Prostate gland (tissue), 2 donors: Measurements from ENCODE around the gene DICER1. TPM values are rescaled to one million over a fixed set of nuclear protein-coding genes. Genes with fewer than 3 reads are reported as not detected.

Source experiments
- DNase-seq: peaks from one replicate; pipeline ENCODE4 v3.0.0-alpha.2; 2019; ENCODE audit warnings: low spot score
- H3K27ac ChIP-seq, 2 donors: fragments of 200-600 bp; sonication (generic); 2 replicates each; pipeline ENCODE4 v1.5.1; 2017 to 2019
- H3K27me3 ChIP-seq: fragments of 200-600 bp; sonication (generic); replicated peaks from 2 replicates; pipeline ENCODE4 v1.5.1; 2019; ENCODE audit not compliant: insufficient read depth
- H3K36me3 ChIP-seq, 2 donors: fragments of 200-600 bp; sonication (generic); 1 replicate in 1 of 2; 2 replicates in 1 of 2; pipeline versions ENCODE4 v1.5.1 to v1.8.1; 2017 to 2019
- H3K4me1 ChIP-seq: fragments of 200-600 bp; sonication (generic); replicated peaks from 2 replicates; pipeline ENCODE4 v1.5.1; 2019
- H3K4me3 ChIP-seq, 2 donors: fragments of 200-600 bp; sonication (generic); 2 replicates each; pipeline ENCODE4 v1.5.1; 2017 to 2019
- H3K9me3 ChIP-seq: fragments of 200-600 bp; sonication (generic); 2 replicates; pipeline ENCODE4 v1.5.1; 2017
- CTCF ChIP-seq, 4 experiments: fragments of 200-600 bp in 2 of 4; fragments of 450-650 bp in 2 of 4; sonication (generic) in 2 of 4; IDR thresholded peaks; 1 replicate in 3 of 4; 2 replicates in 1 of 4; pipeline ENCODE4 v1.5.1; 2016 to 2019; ENCODE audit warnings: antibody characterized with exemption in 4 of 4, mild to moderate bottlenecking in 2 of 4, moderate library complexity in 2 of 4
- POLR2A ChIP-seq: fragments of 450-650 bp; IDR thresholded peaks from one replicate; pipeline ENCODE4 v1.6.1; 2016; ENCODE audit warnings: antibody characterized with exemption, mild to moderate bottlenecking
- POLR2AphosphoS5 ChIP-seq: sonication (generic); formaldehyde crosslinking; IDR thresholded peaks from one replicate; pipeline ENCODE4 v1.6.1; 2017; ENCODE audit warnings: antibody characterized with exemption
- WGBS: methylation state at CpG from one replicate; pipeline ENCODE4 v1.1.5; 2018; 5-methylcytosine and 5-hydroxymethylcytosine counted together
- intact Hi-C: fragments of 100-400 bp; cut with DNase I; formaldehyde crosslinking; loops from one replicate; pipeline ENCODE4 v1.14.2; 2022
- total RNA-seq, 2 donors: library from RNA; depleted of rRNA; stranded (reverse); fragments of >200 nt; gene quantifications; one replicate each; pipeline ENCODE4 v1.1.0, GENCODE V29; 2016

DICER1 gene
- total RNA-seq, 2 donors from 2014 or later = 25.4 to 86.3 TPM

- H3K4me1 ChIP-seq = peaks cover 2% of the 10 kb centered on the region
- H3K9me3 ChIP-seq = no peaks in the 10 kb centered on the region
- no peaks in the 10 kb centered on the region for H3K36me3 ChIP-seq
- no peak overlapping the region for H3K27ac ChIP-seq
- intact Hi-C loops = no loop called here
- H3K4me3 ChIP-seq = no peak overlapping the region
- no peak for DNase-seq
- H3K27me3 ChIP-seq = no peaks in the 10 kb centered on the region
- TF ChIP-seq POLR2A (no peak), CTCF (IDR thresholded peaks at IDR 0.05) (no peak), POLR2AphosphoS5 (no peak)
- 90% methylated on average over 14 of the region's 14 CpGs for WGBS
These were observed 39.2 kb downstream of the DICER1 start for GRCh38 chr14:95117937-95118721.

- WGBS = 98% methylated on average over 4 of the region's 4 CpGs
- TF ChIP-seq POLR2A (no peak), POLR2AphosphoS5 (no peak), CTCF (IDR thresholded peaks at IDR 0.05) (no peak)
- peaks cover 0 to 6% of the 10 kb centered on the region in 2 donors for H3K36me3 ChIP-seq
- H3K27ac ChIP-seq = no peak overlapping the region
- no peaks in the 10 kb centered on the region for H3K27me3 ChIP-seq
- DNase-seq = no peak
- no peaks in the 10 kb centered on the region for H3K9me3 ChIP-seq
- no peaks in the 10 kb centered on the region for H3K4me1 ChIP-seq
- H3K4me3 ChIP-seq = no peak overlapping the region
- intact Hi-C loops = no loop called here
These were observed 43.9 kb downstream of the DICER1 start for GRCh38 chr14:95113476-95113875.

GRCh38 chr14:95111507-95112164, 45.7 kb downstream of the DICER1 start:
- 74% methylated on average over 2 of the region's 2 CpGs for WGBS

GRCh38 chr14:95110178-95110577, 47.2 kb downstream of the DICER1 start:
- peaks cover under 1 to 6% of the 10 kb centered on the region in 2 donors for H3K36me3 ChIP-seq
- intact Hi-C loops = no loop called here
- TF ChIP-seq POLR2AphosphoS5 (no peak), POLR2A (no peak), CTCF (IDR thresholded peaks at IDR 0.05) (no peak)

More at GRCh38 chr14:95111507-95112164, 45.7 kb downstream of the DICER1 start:
- H3K4me1 ChIP-seq = no peaks in the 10 kb centered on the region
- no peak for DNase-seq
- H3K27me3 ChIP-seq = no peaks in the 10 kb centered on the region
- no peak overlapping the region for H3K27ac ChIP-seq
- peaks cover 0 to 6% of the 10 kb centered on the region in 2 donors for H3K36me3 ChIP-seq
- no peaks in the 10 kb centered on the region for H3K9me3 ChIP-seq
- TF ChIP-seq POLR2AphosphoS5 (no peak), POLR2A (no peak), CTCF (IDR thresholded peaks at IDR 0.05) (no peak)
- intact Hi-C loops = no loop called here
- no peak overlapping the region for H3K4me3 ChIP-seq

More at GRCh38 chr14:95110178-95110577, 47.2 kb downstream of the DICER1 start:
- DNase-seq = no peak
- no peaks in the 10 kb centered on the region for H3K4me1 ChIP-seq
- WGBS = 92% methylated on average over 8 of the region's 8 CpGs
- no peak overlapping the region for H3K27ac ChIP-seq
- H3K4me3 ChIP-seq = no peak overlapping the region
- H3K27me3 ChIP-seq = no peaks in the 10 kb centered on the region
- H3K9me3 ChIP-seq = no peaks in the 10 kb centered on the region
